Bone marrow (tissue), 2 donors: ENCODE results near the gene CMTM3.
"Not testable (repeated sequence)": the region's sequence is repeated elsewhere in the genome, so short reads cannot be mapped to it uniquely, and the experiment has no call there.

Experiments
- DNase-seq, 2 donors: peaks; one replicate each; lab custom pipeline; 2025; lab: John Stamatoyannopoulos, UW

CMTM3 gene

DNA sequence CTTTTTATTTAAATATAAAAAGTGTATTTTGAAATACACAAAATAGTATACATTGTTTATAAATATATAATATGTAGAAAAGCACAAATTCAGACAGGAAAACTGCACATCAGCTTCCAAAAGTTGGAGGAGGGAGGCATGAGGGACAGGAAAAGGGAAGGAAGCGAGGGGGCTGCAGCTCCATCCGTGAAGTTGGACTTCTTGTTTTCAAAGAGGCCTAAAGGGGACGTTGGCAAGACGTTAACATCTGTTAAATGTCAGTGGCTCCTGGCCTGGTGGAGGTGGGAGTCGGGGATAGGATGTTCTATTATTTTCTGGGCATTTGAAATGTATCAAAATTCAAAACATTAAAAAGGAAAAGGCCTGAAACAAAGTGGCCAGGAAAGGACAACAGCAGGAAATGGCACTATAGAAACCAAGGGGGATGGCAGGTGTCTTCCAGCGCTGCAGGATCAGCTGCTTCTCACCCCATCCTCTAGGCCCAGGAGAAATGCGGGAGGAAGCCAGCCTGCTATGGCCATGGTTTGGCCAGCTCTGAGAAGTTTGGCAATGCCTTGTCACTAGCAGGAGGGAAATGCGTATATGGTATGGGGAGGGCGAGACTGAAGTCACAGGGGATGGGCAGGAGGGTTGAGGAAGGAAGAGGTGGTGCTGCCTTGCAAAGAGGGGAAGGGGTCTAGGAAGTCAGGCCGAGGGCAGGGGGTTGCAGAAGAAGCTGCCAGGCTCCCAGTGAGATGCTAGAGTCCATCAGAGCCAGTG, 18.8 kb upstream of the CMTM3 start:
- peak in 1 of 2 donors; percentile 28 for DNase-seq

DNA sequence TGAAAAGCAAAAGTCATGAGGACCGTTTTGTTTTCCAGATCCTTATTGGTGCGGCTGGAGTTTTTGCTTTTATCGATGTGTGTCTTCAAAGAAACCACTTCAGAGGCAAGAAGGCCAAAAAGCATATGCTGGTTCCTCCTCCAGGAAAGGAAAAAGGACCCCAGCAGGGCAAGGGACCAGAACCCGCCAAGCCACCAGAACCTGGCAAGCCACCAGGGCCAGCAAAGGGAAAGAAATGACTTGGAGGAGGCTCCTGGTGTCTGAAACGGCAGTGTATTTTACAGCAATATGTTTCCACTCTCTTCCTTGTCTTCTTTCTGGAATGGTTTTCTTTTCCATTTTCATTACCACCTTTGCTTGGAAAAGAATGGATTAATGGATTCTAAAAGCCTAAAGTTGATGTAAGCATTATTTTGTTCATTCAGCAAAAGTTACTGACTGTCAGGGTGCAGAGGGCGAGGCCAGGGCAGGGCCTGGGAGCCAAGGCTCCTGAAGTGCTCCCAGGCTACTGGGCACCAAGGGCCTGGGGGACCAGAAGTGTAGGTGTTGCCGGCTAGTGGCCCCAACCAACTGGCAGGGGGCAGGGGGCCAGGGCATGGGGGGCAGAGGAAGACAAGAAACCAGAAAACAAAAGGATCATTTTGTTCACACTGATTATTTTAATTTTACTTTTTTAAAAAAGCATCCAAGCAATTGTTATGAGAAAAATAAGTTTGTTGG, 16.5 kb upstream of the CMTM3 start:
- DNase-seq, result no peak

DNA sequence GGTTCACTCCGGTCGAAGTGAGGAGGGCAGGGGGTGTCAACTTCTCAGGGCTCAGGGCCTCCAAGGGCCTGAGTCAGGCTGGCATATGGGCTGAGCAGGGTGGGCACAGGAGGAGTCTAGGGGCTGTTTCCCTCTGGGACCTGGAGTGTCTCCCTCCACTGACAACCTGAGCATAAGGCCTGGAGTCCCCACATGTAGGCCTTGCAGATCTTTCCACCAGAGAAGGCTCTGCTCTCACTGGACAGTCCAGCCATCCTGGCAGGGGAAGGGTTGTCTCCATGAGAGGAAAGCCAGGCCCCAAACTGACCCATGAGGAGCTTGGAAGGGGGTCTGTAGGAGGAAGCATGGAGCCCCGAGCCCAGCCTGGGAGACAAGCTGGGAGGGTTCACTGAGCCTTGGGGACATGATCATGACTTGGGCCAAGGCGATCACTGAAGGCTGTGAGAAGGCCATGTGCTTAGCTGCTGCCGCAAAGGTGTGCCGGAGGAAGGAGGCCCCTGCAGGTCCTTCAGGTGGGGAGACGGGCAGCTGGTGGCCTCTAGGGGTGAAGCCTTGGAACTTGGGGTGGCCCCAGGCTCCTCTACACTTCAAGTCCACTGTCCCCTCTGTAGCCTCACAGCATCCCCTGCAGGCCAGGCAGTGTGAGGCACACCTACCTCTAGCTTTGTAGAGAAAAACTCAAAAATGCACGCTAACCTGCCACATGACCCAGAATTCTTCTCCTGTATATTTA, 15.4 kb upstream of the CMTM3 start:
- peak; percentile 12 to 54 for DNase-seq

DNA sequence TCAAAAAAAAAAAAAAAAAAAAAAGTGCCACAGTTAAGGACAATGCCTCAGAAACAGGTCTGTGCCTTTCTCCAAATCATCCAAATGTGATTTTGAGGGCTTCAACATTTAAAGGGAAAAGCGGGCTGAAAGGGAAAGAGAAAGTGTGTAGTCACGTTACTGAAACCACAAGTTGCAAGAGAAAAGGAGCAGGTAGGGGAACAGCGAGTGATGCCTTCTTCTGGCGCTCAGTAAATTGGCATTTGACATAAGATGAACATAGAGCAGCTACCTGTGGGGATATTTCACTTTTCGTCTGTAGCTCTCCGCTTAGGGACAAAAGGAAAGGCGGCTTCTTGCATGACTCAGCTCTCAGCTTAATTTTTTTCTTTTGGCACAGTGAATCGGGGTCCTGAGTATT, 14.2 kb upstream of the CMTM3 start:
- peak in 1 of 2 donors; percentile 63 for DNase-seq

GRCh38 chr16:66591018-66591417, 13.5 kb upstream of the CMTM3 start:
- no peak for DNase-seq

GRCh38 chr16:66592241-66592640, 12.3 kb upstream of the CMTM3 start:
- no peak for DNase-seq

DNA sequence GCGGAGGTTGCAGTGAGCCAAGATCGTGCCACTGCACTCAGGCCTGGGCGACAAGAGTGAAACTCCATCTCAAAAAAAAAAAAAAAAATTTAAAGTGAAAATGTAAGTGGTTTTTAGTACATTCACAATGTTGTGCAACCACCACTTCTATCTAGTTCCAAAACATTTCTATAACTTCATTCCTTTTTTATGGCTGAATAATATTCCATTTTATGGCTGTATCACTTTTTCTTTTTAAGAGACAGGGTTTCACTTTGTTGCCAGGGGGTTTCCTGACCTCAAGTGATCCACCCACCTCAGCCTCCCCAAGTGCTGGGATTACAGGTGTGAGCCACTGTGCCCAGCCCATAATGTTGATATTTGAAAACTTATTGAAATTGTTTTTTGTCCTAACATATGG, 11.7 kb upstream of the CMTM3 start:
- no peak for DNase-seq

DNA sequence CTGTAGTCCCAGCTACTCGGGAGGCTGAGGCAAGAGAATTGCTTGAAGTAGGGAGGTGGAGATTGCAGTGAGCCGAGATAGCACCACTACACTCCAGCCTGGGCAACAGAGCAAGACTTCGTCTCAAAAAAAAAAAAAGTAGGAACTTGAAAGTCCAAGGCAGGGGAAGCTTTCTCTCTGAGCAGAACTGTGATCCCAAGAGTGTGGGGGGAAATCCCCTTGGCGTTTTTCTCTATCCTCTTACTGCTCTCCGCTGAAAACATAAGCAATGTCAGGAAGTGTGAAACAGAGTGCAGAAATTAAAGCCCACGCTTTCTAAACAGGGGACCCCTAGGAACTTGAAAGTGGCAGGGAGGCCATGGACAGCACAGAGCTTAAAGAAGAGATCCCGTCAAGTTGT, 9.8 kb upstream of the CMTM3 start:
- DNase-seq, result no peak

DNA sequence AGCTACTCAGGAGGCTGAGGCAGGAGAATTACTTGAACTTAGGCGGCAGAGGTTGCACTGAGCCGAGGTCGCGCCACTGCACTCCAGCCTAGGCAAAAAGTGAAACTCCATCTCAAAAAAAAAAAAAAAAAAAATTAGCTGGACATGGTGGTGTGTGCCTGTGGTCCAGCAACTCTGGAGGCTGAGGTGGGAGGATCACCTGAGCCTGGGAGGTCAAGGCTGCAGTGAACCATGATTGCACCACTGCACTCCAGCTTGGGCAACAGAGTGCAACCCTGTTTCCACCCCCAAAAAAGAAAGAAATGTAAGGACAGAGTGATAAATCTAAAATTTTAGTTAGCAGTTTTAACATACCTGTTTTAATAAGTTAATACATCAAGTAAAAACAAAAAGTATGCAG, 7.9 kb upstream of the CMTM3 start:
- not testable (repeated sequence) for DNase-seq

DNA sequence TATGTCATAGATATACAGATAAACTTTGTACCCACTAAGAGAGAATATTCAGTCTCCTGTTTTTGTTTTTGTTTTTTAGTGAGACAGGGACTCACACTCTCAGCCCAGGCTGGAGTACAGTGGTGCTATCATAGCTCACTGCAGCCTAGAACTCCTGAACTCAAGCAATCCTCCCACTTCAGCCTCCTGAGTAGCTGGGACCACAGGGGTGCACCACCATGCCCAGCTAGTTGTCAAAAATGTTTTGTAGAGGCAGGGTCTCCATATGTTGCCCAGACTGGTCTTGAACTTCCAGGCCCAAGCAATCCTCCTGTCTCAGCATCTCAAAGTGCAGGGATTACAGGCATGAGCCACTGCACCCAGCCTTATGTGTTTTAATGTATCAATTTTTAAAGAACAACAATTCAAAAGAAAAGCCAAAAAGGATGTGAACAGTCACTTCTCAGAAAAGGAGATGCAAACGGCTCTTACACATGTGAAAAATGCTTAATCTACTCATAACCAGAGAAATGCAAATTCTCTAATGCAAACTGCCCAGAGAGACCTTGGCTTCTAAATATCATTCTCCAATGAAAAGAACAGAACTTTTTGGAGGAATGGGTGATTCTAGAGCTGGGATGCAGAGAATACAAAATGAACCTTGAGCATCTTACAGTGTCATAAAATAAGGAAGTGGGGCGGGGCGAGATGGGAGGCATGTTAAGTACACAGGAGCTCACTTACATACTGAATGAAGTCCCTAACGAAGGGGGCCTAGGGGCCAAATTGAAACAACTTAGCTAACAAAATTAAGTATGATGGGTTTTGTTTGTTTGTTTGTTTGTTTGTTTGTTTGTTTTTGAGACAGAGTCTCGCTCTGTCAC, 7.3 kb upstream of the CMTM3 start:
- peak in 1 of 2 donors; percentile 20 for DNase-seq

GRCh38 chr16:66598111-66598510, 6.4 kb upstream of the CMTM3 start:
- DNase-seq, result peak in 1 of 2 donors; percentile 75

DNA sequence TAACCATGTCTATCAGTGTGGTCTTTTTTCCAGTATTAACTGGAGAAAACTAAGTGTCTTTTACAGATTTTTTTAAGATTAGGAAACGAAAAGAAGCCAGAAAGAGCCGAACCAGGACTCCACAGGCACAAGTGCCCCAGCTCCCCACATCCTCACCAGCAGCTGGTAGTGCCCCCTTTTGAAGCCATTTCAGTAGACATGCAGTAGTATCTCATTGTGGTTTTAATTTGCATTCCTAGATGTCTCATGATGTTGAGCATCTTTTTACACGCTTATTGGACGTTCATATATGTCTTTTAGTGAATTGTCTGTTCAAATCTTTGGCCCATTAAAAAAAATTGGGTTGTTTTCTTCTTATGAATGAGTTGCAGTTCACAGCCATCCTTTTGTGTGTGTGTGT, 4.8 kb upstream of the CMTM3 start:
- no peak for DNase-seq

GRCh38 chr16:66600477-66600876, 4.0 kb upstream of the CMTM3 start:
- no peak for DNase-seq

DNA sequence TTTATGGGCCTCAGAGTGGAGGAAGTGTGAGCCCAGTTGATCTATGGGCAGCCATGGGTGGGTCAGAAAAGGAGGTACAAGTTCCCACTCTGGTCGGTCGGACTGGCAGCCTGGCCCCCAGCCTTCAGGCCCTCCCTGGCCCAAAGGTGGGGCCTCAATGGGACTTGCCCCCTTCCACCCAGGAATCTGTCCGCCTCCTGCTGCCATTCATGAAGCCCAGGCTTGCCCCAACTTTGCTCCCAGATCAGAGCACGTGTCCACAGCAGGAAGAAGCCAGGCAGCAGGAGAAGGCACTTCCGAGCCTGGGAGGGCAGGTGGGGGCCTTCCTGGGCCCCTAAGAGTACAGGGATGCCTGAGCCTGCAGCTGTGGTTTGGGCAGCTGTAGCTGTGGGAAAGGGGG, 3.0 kb upstream of the CMTM3 start:
- no peak for DNase-seq

DNA sequence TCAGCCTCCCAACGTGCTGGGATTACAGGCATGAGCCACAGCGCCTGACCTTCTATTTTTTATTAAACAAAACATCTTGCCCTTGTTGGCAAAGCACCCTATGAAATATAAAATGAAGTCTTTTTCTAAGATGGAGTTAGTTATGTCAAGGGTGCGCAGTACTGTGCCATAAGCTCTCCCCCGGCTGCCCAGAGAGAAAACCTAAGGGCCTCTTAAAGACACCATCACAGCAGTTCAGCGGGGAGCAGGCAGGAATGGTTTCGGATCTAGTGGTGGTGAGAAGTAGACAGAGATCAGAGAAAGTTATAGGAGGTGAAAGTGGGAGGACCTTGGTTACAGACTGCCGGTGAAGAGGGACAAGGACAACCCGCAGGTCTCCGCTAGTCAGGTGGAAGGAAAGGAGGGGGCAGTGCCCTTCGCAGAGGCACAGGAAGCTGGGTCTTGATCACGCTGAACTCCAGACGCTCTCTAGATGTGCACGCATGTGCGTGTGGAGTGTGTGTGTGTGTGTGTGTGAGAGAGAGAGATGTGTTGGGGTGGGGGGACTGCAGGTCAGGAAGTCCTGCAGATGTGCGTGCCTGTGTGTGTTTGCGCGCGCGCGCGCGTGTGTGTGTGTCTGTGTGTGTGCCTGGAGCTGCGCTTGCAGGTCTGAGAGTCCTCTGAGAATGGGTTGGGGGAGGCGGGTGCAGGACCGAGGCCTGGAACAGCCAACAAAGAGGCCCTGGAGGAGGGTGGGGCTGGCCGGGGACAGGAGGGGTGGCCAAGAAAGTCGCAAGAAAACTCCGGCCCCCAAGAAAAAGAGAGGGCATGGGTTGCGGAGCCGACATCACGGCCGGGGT, 748 bp upstream of the CMTM3 start:
- DNase-seq, result peak; percentile 36 to 86

DNA sequence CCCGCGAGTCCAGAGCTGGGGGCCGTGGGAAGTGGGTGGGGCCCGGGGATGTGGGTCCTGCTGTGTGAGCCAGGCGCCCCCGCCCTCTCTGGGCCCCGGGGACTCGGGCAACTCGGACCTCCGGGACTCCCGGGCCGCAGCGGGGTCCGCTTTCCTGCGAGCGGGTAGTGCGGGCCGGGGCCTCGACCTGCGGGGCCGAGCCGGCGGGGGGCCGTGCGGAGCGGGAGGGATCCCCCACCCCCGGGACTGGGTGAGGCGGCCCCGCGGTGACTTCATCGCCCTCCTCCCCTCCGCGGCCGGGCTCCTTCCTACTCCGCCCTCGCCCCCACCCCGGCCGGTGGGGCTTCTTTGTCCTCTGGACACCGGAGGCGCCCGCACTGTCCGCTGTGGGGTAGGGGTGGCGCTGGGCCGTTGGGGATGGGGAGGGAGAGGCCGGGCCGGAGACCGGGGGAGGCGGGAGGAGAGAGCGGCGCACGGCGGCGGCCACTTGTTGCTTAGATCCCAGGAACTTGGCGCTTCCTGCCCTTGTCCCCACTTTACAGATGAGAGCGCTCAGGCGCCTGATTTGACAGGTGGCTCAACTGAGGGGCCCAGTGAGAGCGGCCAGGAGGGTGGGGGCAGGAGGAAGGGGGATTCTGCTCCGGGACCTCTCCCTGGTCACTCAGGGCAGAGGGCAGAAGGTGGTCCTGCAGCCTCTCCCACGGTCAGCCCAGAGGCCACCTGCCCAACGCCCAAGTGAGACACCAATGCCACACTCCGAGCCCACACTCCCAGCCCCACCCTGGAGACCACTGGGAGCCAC, 874 bp downstream of the CMTM3 start:
- peak in 1 of 2 donors; percentile 75 for DNase-seq

- no peak for DNase-seq
Observed at GRCh38 chr16:66605979-66606751, 1.7 kb downstream of the CMTM3 start.

- peak; percentile 29 to 49 for DNase-seq
Observed at GRCh38 chr16:66608241-66609138, 4.0 kb downstream of the CMTM3 start.
